Head of caudate nucleus (tissue), 42 donors: Measurements from ENCODE around the gene RHO.
"Not testable (repeated sequence)": the region's sequence is repeated elsewhere in the genome, so short reads cannot be mapped to it uniquely, and the experiment has no call there.

Experiments
- DNase-seq, 42 donors: peaks; one replicate each; pipeline versions ENCODE4 v3.0.0 to v3.0.0-alpha.2; 2020 to 2021; ENCODE audit warnings: mixed read lengths in 7 of 42
- intact Hi-C: fragments of 100-400 bp; cut with DNase I; formaldehyde crosslinking; loops from one replicate; pipeline ENCODE4 v1.15.0; 2022

Gene RHO

DNA sequence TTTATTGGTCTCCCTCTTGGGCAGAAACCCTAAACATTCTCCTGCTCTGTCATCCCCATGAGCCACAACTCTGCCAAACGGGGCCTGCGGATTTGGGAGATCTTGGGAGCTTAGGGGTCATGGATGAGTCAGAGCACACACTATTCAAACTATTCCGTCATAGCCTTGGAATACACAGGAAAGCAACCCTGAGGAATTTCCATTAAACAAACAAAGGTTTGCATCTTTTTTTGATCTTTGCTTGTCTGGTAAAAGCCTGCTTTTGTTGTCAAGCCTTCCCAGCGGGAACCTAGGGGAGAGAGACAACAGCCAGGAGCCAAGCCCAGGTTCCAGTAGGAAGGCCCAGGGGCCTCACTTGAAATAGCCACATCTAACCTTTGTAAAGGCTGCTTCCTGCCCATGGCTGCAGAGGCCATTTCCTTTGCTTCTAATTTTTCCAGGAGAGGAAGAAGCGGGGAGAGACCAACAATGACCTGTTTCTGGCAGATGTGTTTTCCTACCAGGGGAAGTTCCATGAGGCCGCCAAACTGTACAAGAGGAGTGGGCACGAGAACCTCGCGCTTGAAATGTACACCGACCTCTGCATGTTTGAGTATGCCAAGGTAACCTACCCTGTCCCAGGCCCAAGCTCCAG is 33.3 kb upstream of the RHO start:
- intact Hi-C loops, result loop anchor here (10.0 kb wide), 2 partner anchors 130 to 330 kb away; no protein-coding TSS in a partner anchor
- DNase-seq, result not testable (repeated sequence)

DNA sequence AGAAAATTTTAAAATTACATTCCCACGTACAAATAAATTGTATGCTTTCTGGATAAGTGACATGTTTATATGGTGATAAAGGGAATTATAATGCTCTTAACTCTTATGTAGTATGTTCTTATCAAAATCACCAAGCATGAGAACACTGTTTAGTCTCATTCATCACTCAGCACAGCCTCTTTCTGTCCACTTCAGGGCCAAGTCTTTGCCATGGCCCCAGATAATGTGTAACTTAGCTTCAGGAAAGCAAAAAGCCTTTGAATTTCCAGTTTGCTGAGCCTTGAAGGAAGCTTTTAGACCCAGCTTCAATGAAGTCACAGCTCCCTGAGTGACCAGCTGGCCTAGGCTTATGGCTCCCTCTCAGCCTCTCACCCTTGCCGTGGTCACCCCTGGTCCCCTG is 30.6 kb upstream of the RHO start:
- intact Hi-C loops, result loop anchor here (10.0 kb wide), 2 partner anchors 127 to 327 kb away; no protein-coding TSS in a partner anchor
- not testable (repeated sequence) for DNase-seq

DNA sequence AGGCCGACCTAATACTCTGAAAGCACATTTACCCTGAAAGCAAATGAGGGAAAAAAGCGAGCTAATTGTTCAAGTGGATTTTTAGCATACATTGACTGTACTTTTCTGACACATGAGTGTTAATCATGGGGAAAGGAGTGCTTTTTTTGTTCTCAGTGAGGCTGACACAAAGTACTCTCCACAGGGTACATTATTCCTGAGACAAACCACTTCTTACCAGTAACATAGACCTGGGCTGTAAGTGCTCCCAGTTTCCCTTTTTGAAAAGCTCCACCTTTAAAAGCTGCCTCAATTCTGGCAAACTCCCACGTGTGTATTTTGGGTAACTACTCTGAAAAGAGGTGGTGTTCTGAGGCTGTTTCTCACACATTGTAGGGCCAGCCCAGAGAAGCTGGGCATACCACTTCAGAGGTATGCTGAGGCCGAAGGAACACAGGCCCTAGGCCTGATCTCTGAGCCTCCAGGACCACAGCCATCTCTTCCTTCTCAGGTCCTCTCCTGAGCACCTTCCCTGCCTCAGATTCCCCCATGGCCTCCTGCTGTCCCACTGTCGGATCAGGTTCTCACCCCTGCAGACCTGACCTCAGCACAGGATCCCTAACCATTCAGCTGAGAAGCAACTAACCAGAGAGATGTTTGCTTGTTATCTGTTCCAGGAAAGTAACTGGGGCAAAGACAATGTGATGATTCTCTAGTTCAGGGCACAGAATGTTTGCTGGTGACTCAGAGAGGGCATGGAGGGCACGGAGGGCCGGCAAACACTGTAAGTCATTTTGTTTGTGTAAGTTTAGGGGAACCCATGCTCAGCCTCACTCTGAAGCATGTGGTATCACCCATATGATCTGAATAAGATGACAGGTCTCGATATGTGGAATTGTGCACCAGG is 29.6 kb upstream of the RHO start:
- DNase-seq, result peak in 2 of 42 donors; percentile 56 to 59
- intact Hi-C loops, result loop anchor here (10.0 kb wide), 2 partner anchors 126 to 326 kb away; no protein-coding TSS in a partner anchor

DNA sequence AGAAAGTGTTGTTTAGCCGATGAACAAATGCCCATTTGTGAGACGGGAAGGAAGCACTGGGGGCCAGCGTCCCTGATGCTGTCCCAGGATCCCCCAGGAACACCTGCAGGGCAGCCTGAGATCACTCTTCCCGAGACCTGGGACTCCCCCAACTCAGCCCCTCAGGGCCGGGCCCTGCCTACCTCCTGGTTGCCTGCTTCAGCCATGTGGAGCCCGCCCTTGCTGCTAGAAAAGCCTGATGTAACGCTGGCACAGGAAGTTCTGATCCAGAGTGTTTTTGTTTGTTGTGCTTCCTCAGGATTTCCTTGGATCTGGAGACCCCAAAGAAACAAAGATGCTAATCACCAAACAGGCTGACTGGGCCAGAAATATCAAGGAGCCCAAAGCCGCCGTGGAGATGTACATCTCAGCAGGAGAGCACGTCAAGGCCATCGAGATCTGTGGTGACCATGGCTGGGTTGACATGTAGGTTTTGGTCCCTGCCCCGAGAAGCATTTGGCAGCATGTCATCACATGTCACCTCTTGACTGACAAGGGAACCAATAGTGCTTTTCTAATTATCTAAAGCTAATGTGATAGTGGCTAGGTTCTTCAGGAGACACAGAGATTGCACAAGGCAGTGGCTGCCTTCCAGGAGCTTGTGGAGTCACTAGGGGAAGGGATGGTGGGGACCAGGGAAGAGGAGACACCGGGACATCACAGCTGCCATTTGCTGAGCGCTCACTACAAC is 28.7 kb upstream of the RHO start:
- not testable (repeated sequence) for DNase-seq
- intact Hi-C loops, result loop anchor here (10.0 kb wide), 3 partner anchors 105 to 325 kb away; partner anchors contain the start of gene PLXND1

DNA sequence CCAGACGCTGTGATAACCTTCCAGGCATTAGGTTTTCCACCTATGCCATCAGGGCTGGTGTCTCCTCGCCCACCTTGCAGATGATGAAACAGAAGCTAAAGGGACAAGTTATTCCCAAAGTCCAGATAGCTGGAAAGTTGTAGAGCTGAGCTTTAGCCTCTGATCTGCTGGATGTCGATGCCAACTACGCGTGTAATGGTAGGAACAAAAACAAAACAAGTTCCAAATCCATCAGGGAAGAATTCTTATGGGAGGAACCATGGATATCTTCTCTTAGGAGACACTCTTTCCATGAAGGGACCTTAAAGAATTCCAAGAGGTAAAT is 28.1 kb upstream of the RHO start:
- DNase-seq, result no peak
- intact Hi-C loops, result loop anchor here (10.0 kb wide), 1 partner anchor 105 kb away; the partner anchor contains the start of gene PLXND1

DNA sequence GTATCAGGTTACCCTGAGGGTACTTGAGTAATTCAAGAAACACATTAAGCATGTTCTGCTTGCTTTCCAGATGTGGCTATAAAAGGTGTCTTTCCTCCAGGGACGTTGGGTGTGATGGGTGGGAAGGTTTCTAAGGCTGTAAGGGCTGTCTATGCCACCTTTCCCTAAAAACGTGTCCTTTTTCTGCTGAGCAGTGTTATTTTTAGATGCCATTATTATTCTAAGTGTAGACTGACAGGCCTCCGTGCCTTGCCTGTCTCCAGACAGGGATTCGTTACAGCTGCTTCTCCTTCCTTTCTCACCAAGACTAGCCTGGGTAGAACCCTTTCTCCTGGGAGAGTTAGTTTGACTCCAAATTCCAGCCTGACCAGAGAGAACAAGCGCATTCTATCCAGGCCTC is 26.8 kb upstream of the RHO start:
- intact Hi-C loops, result loop anchor here (10.0 kb wide), 1 partner anchor 103 kb away; the partner anchor contains the start of gene PLXND1
- peak in 2 of 42 donors; percentile 26 to 59 for DNase-seq

DNA sequence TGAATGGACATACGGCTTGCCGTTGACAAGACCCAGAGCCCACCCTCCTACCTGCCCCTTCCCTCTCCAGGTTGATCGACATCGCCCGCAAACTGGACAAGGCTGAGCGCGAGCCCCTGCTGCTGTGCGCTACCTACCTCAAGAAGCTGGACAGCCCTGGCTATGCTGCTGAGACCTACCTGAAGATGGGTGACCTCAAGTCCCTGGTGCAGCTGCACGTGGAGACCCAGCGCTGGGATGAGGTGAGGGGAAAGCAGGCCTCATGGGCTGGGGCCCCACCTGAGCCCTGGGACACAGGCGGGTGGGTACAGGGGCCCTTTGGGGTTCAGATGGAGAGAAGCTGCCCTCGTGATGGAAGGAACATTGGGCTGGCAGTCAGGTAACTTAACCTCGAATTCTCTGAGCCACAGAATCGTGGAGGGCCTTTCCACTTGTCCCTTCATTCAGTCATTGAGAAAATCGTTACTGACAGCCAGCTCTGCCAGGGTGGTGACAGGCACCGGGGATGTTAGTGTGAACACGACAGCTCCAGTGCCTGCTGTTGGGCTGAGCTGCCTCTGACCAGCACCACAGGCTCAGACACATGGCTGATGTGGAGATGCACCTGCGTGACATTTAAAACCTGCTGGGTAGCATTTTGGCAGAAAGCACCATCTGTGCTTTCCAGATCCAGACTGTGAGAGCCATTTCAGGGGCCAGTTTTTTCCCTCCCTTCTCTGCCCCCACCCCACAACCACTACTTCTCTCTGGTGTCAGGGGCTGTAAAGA is 25.6 kb upstream of the RHO start:
- intact Hi-C loops, result loop anchor here (10.0 kb wide), 1 partner anchor 102 kb away; the partner anchor contains the start of gene PLXND1
- DNase-seq, result peak in 2 of 42 donors; percentile 19 to 28

DNA sequence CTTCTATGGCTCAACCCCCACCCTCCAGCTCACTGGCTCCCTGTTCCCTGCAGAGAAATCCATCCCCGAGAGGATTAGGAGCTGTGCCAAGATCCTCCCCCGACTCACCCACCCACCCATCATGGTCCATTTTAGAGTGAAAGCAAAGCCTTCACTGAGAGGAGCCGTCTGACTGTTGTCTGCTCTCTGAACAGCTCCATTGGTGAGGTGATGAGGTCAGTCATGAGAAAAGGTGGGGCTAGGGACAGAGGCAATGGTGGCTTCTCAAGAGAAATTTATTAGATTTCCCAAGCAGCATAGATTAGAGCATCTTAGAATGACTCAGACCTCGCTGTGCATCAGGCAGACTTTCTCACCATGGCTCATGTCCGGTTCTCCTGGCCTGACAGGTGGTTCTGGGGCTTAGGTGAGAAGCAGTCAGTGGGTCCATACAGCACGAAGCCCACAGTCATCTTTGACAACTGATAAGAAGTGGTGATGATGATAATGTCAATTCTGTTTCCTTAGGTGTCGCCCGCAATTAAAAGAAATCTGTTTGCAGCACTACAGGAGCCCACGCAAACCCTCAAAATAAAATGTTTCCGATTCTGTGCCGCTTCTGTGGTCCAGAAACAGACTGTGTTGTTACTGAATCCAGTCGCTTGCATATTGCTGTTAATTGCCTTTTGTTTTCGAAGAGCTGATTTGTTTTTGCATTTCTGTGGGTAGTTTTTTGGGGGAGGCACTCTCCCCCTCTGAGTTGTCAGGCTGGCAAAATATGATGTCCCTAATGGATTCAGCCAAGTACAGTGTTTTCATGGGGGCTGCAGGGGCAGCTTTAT is 24.8 kb upstream of the RHO start:
- peak in 18 of 42 donors; percentile 28 to 75 (median 50) for DNase-seq
- intact Hi-C loops, result loop anchor here (10.0 kb wide), 1 partner anchor 101 kb away; the partner anchor contains the start of gene PLXND1

DNA sequence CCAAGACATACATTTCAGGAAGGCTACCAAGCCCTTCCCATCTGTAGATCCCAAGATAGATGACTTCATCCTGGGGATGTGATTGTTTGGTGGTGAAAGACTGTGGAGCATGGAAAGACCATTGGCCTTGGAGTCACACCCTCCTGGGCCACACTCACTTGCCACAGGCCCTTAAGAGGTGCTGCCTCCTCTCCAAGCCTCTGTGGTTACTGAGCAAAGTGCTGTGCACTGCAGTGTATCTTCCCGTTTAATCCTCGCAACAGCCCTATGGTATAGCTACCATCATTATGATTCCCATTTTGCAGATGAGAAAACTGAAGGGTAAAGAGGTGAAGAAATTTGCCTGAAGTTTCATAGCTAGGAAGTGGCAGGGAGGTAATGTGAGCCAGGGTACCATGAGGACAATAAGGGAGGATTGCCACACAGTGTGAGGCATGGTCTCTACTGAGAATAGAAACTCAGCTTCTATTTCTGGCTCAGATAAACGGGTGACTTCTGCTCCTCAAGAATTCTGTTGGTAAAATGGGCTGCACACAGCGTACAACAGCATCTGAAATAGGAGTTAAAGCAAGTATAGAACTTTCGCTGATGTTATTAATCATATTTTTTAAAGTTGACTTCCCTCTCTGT is 23.9 kb upstream of the RHO start:
- intact Hi-C loops, result loop anchor here (10.0 kb wide), 1 partner anchor 100 kb away; the partner anchor contains the start of gene PLXND1
- DNase-seq, result no peak

DNA sequence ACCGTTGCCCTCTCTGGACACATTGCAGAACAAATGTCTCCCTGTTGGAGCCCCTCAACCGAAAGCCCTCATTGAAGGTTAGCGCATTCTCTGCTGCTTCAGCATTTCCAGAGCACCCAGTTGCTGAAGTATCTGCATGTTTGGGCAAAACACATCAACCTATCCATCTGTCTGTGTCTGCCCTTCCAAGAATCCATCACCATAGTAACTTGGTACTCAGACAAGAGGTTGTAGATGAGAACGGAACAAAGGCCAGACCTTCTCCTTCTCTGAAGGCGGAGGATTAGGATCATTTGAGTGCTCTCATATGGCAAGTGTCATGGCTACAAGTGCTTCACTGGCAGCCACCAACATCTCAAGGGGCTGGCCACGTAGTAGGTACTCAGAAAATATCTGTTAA is 23.1 kb upstream of the RHO start:
- intact Hi-C loops, result loop anchor here (10.0 kb wide), 1 partner anchor 99 kb away; the partner anchor contains the start of gene PLXND1
- no peak for DNase-seq

DNA sequence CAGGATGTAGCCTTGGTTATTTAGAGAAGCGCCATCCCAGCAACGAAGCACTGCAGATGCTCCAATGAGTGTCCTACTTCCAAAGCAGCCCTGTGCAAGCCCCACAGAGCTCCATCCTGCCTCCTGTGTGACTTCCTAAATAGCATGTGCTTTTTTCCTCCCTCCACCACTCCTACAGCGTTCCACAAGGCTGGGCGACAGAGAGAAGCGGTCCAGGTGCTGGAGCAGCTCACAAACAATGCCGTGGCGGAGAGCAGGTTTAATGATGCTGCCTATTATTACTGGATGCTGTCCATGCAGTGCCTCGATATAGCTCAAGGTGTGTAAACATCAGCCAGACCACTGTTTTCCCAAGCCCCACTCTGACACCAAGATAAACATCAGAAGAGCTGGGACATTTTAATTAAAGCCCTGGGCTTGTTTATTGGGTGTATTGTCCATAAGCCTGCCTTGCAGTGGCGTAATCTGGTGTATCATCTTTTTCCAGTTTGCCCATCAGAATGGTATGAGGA is 22.2 kb upstream of the RHO start:
- no peak for DNase-seq
- intact Hi-C loops, result loop anchor here (10.0 kb wide), 1 partner anchor 99 kb away; the partner anchor contains the start of gene PLXND1

DNA sequence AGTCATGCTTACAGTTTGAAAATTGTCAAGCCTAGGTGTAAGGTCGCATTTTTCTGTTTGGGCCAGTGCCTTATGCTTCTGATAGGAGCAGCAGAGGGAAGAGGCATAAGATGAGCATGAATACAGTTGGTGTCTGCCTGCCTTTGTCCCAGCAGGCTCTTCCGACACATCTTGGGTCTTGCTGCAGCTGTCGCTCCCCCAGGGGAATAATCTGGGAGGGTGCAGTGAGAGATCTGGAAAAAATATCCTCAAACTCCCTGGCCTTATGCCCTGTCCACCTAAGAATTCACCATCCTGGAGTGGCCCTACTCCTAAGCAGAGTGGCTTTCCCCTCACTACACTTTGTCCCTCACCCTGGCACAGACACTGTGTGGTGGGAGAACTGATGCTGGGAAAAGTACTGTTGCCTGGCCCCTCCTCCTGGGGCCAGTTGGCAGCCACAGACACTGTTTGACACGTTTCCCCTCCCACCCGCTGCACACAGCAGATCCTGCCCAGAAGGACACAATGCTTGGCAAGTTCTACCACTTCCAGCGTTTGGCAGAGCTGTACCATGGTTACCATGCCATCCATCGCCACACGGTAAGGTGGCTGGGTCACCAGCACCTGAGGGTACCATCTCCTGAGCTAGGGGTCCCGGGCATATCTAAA is 21.1 kb upstream of the RHO start:
- intact Hi-C loops, result loop anchor here (10.0 kb wide), 1 partner anchor 97 kb away; the partner anchor contains the start of gene PLXND1
- peak in 40 of 42 donors; percentile 24 to 86 (median 60) for DNase-seq

DNA sequence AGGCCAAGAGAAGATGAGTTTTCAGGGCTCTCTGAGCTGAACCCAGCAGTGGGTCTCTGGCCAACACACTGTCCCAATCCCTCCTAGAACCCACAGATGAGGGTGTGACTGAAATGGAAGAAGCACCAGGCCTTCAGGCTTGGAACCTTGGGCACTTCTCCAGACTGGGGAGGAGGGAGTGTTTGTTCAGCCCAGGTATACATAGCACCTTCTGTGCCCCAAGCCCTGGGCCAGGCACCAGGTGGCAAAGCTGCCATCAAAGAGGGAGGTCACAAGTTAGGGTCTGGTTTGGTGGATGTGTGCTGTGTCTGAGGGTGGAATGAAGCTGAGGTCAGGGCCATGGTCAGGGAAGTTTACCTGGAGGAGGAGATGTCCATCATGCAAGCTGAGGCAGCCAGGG is 15.8 kb upstream of the RHO start:
- intact Hi-C loops, result no loop called here
- no peak for DNase-seq

DNA sequence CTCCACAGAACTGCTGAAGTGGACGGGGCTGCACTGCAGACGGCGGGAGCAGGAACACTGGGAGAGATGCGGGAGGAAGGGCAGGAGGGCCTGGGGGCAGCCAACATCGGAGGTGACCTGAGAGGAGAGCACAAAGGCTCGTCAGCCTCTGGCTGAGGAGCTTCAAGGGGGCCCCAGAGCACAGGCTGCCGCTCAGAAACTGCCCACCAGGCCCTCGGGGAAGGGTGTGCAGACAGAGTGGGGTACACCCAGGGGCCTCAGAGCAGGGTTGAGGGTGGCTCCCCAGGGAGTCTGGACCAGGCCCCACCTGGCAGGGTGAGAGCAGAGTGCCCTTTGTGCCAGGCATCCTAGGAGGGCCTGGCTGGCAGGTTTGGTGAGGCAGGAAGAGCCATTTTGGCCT is 14.7 kb upstream of the RHO start:
- DNase-seq, result no peak
- intact Hi-C loops, result no loop called here

DNA sequence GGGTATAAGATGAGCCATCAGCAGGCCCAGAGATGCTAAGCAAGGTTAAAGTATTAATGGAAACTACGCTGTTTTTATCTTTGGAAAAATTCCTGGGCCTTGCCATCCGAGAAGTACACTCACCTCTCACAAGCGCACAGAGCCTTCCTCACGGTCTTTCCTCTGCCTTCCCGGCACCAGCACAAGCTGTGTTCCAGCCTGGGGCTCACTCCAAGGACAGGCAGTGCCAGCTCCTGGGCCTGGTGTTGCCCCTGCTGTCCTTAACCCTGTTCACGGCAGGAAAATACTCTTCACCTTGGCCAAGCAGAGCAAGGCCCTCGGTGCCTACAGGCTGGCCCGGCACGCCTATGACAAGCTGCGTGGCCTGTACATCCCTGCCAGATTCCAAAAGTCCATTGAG is 14.3 kb upstream of the RHO start:
- intact Hi-C loops, result no loop called here
- DNase-seq, result peak in 1 of 42 donors; percentile 20

DNA sequence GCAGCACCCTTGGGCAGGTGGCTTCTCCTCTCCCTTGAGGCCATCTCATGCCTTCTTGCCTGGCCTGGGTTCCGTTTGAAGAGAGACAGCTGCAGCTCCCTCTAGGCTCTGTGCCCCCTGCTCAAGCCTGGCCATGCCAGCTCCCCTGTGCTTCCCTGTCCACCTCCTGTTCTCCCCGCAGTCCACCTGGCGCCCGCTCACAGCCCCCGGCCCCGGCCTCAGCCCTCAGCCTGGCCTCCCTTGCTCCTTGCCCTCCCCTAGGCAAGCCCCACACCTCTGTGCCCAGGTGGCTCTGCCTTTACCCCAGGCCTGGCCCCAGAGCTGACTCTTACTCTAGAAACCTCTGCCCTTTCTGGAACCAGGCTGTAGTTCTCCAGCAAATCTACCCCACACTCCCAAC is 13.9 kb upstream of the RHO start:
- intact Hi-C loops, result no loop called here
- DNase-seq, result no peak
